ENCODE measurements around the gene MPO. TPM values are rescaled to one million over a fixed set of nuclear protein-coding genes. Genes with fewer than 3 reads are reported as not detected.

The MPO gene
- total RNA-seq, 1 experiment from 2014 or later: not detected

GRCh38 chr17:58262149-58262548 is 18.6 kb downstream of the MPO start:
- Histone ChIP-seq H3K27ac (ENCODE audit: insufficient read length, low read depth, low read length) (no peak overlapping the region), H3K27me3 (ENCODE audit: insufficient read depth, low read length) (no peaks in the 10 kb centered on the region)
- WGBS (ENCODE audit: extremely low coverage, insufficient read length, low lambda C conversion rate): no CpG with 5 or more reads among the region's 11 CpGs

More at GRCh38 chr17:58262149-58262548, 18.6 kb downstream of the MPO start:
- Histone ChIP-seq H2AFZ (ENCODE audit: low read length) (no peak overlapping the region), H3K14ac (ENCODE audit: insufficient read depth, low read length) (no peak overlapping the region), H3K18ac (ENCODE audit: insufficient read length, low read depth, low read length) (no peak overlapping the region), H3T11ph (ENCODE audit: low read length) (no peak overlapping the region), H4K20me1 (ENCODE audit: control insufficient read depth, insufficient read depth, insufficient read length) (no peaks in the 10 kb centered on the region), H3K79me1 (ENCODE audit: insufficient read depth, low read depth, low read length, poor library complexity, severe bottlenecking) (no peaks in the 10 kb centered on the region), H2BK20ac (ENCODE audit: low read depth, low read length, poor library complexity, severe bottlenecking) (no peak overlapping the region), H2BK12ac (ENCODE audit: insufficient read length, low read depth, low read length) (no peak overlapping the region), H4K8ac (replicated peaks; ENCODE audit: insufficient read length, low read depth, low read length) (no peak overlapping the region), H3K23ac (ENCODE audit: insufficient read length, low read depth, low read length) (no peak overlapping the region), H3K4me1 (ENCODE audit: insufficient read depth, low read length) (no peaks in the 10 kb centered on the region), H3K4me2 (ENCODE audit: insufficient read depth, insufficient read length, low read length) (no peak overlapping the region), H2AK5ac (ENCODE audit: insufficient read length, low read length) (no peak overlapping the region), H2BK5ac (ENCODE audit: insufficient read length, low read length) (no peak overlapping the region), H3K23me2 (ENCODE audit: insufficient read length, low read depth, low read length, poor library complexity, severe bottlenecking) (no peaks in the 10 kb centered on the region), H2BK120ac (ENCODE audit: low read depth, low read length, poor library complexity, severe bottlenecking) (no peak overlapping the region), H4K5ac (ENCODE audit: insufficient read length, low read depth, low read length) (no peak overlapping the region), H4K91ac (ENCODE audit: insufficient read length, low read depth, low read length) (no peak overlapping the region), H3K9ac (ENCODE audit: extremely low read depth, insufficient read length, low read length) (no peak overlapping the region), H3K4ac (ENCODE audit: low read depth, low read length) (no peak overlapping the region), H3K56ac (ENCODE audit: insufficient read length, low read depth, low read length) (no peak overlapping the region), H3K79me2 (ENCODE audit: insufficient read depth, low read length) (no peaks in the 10 kb centered on the region), H2BK15ac (ENCODE audit: low read depth, low read length) (no peak overlapping the region), H3K9me3 (ENCODE audit: control insufficient read depth, low read depth, low read length) (no peaks in the 10 kb centered on the region)
- no peaks in the 10 kb centered on the region for H3K4me1 Mint-ChIP-seq
- H3K4me3 Mint-ChIP-seq: no peak overlapping the region
- no peaks in the 10 kb centered on the region for H3K9me3 Mint-ChIP-seq
- H3K27ac Mint-ChIP-seq: no peak overlapping the region
- TF ChIP-seq CTCF (conservative IDR thresholded peaks at IDR 0.05): no peak
- DNase-seq: peak; percentile 12
- H3K36me3 Mint-ChIP-seq (ENCODE audit: insufficient read depth in 1 of 3, low read depth in 3 of 3): no peaks in the 10 kb centered on the region
- H3K27me3 Mint-ChIP-seq (ENCODE audit: low read depth): peaks cover 79% of the 10 kb centered on the region
